Measurements from ENCODE around the gene DUS3L. TPM values are rescaled to one million over a fixed set of nuclear protein-coding genes. Genes with fewer than 3 reads are reported as not detected.
A peak's percentile ranks its signal among the peaks of the same experiment; 100 is the strongest.
"Not testable (repeated sequence)": the region's sequence is repeated elsewhere in the genome, so short reads cannot be mapped to it uniquely, and the experiment has no call there.

Gene DUS3L
- total RNA-seq, 1 experiment from 2014 or later: 84.5 TPM

DNA sequence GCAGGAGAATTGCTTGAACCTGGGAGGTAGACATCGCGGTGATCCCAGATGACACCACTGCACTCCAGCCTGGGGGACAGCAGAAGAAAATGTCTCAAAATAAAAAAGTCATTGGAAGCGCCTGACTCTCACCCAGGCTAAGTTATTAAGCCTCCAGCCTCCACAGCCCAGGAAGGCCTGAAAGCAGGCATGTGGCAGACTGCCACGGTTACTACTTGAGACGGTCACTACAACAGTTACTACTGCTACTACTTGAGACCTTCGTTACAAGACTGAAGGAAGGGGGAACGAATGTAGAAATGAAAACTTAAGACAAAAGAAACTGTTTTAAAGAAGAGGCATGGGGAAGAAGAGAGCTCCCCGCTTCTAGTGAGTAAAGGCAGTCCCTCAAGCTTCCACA is 16.0 kb downstream of the DUS3L start:
- no peak for DNase-seq (ENCODE audit: low read depth)

DNA sequence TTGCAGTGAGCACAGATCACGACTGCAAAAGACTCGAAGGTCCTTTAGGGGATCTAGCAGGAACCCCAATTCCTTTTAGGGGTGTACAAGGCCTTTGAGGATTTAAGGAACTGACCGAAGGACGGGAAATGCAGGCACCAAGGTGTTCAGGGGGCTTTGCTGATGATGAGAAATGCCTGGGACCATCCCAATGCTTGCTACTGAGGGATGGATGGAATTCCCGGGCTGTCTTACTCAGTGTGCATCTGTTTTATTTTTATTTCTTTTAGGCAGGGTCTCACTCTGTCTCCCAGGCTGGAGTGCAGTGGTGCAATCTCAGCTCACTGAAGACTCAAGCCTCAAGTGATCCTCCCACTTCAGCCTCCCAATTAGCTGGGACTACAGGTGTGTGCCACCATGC is 17.7 kb downstream of the DUS3L start:
- DNase-seq (ENCODE audit: low read depth): no peak

- DNase-seq (ENCODE audit: low read depth): no peak
Measured at GRCh38 chr19:5772416-5772815, 18.5 kb downstream of the DUS3L start.

GRCh38 chr19:5767949-5768348 is 23.0 kb downstream of the DUS3L start:
- DNase-seq (ENCODE audit: low read depth): no peak

DNA sequence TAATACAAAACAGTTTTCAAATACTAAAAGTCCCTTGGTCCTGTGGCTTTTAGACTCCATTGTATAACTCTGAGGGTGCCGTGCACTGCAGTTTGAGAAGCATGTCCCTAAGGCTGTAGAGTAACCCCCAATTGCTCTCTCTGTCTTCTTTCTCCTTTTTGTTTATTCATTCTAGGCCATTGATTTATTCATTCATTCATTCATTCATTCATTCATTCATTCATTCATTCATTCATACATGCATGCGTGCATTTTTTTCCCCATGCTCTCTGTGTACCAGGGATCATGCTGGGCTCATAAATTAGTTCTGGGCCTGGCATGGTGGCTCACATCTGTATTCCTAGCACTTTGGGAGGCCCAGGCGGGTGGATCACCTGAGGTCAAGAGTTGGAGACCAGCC is 25.7 kb downstream of the DUS3L start:
- no peak for DNase-seq (ENCODE audit: low read depth)

GRCh38 chr19:5762608-5763217 is 28.2 kb downstream of the DUS3L start:
- DNase-seq (ENCODE audit: low read depth): no peak

DNA sequence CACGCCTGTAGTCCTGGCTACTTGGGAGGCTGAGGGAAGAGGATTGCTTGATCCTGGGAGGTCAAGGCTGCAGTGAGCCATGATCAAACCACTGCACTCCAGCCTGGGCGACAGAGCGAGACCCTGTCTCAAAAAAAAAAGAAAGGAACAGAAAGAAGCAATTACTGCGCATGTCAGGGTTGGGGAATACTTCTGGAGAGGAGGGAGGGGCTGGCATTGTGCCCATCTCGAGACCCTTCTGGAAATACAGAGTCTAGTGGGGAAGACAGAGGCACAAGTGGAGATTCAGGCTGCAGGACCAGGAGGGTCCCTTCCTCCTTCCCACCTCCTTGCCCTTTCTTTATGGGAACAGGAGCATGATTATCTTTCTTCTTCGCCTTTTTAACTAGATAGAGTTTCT is 37.2 kb downstream of the DUS3L start:
- no peak for DNase-seq (ENCODE audit: low read depth)

GRCh38 chr19:5751709-5752108 is 39.3 kb downstream of the DUS3L start:
- DNase-seq (ENCODE audit: low read depth): no peak

GRCh38 chr19:5749505-5749904 is 41.5 kb downstream of the DUS3L start:
- DNase-seq (ENCODE audit: low read depth): no peak

DNA sequence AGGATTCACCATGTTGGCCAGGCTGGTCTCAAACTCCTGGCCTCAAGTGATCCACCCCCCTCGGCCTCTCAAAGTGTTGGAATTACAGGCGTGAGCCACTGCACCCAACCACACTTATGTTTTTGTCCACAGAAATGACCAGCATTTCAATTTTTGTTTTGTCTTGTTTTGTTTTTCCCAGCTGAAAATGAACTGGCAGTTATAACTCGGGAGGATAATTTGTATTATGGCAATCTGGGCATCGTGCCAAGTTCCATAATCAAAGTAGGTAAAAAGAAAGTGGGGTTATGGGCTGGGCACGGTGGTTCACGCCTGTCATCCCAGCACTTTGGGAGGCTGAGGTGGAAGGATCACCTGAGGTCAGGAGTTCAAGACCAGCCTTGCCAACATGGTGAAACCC is 42.0 kb downstream of the DUS3L start:
- DNase-seq (ENCODE audit: low read depth): not testable (repeated sequence)

- not testable (repeated sequence) for DNase-seq (ENCODE audit: low read depth)
Measured at GRCh38 chr19:5744999-5745398, 46.0 kb downstream of the DUS3L start.

DNA sequence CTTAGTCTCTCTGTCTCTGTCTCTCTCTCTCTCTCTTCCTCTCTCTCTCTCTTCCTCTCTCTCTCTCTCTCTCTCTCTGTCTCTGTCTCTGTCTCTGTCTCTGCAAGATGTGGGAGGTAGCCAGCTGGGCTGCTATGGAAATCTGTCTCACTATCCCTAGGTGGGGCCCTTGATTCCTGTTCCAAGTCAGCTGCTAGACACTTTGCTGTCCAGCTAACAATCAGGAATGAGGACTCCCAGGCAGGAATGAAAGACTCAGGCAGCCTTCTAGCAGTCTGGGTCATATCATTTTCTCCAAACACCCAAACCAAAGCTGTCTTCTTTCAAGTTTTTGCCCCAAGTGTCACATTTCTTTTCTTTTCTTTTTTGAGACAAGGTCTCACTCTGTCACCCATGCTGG is 47.3 kb downstream of the DUS3L start:
- DNase-seq (ENCODE audit: low read depth): no peak

GRCh38 chr19:5742051-5742450 is 48.9 kb downstream of the DUS3L start:
- DNase-seq (ENCODE audit: low read depth): no peak

DNA sequence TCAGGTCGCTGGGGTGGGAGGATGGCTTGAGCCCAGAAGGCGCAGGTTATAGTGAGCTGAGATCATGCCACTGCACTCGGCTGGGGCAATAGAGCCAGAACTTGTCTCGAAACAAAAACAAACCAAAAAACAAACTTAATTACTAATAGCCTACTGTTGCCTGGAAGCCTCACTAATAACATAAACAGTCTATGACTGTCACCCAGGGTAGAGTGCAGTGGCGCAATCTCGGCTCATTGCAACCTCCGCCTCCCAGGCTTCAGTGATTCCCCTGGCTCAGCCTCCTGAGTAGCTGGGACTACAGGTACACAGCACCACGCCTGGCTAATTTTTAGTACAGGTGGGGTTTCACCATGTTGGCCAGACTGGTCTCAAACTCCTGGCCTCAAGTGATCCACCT is 52.5 kb downstream of the DUS3L start:
- DNase-seq (ENCODE audit: low read depth): peak; percentile 21

Other genes starting within 250 kb of the DUS3L start
- 0.12 and 0.40 TPM in 2 replicates for gene TINCR, start 223.2 kb downstream of the DUS3L start, total RNA-seq (2014; rRNA removed; shearing (Covaris generic))
- 29.7 and 32.4 TPM in 2 replicates for gene SAFB2, start 168.4 kb downstream of the DUS3L start, total RNA-seq (2014; rRNA removed; shearing (Covaris generic))
- gene SAFB, start 168.1 kb downstream of the DUS3L start, total RNA-seq (2014; rRNA removed; shearing (Covaris generic)): 47.0 and 57.0 TPM in 2 replicates
- 70.3 and 76.2 TPM in 2 replicates for gene MICOS13, start 110.6 kb downstream of the DUS3L start, total RNA-seq (2014; rRNA removed; shearing (Covaris generic))
- gene HSD11B1L, start 110.1 kb downstream of the DUS3L start, total RNA-seq (2014; rRNA removed; shearing (Covaris generic)): 2.2 and 6.3 TPM in 2 replicates
- 845 and 864 TPM in 2 replicates for gene RPL36, start 100.9 kb downstream of the DUS3L start, total RNA-seq (2014; rRNA removed; shearing (Covaris generic))
- gene LONP1, start 71.0 kb downstream of the DUS3L start, total RNA-seq (2014; rRNA removed; shearing (Covaris generic)): 65.1 and 81.0 TPM in 2 replicates
- gene CATSPERD, start 70.5 kb downstream of the DUS3L start, total RNA-seq (2014; rRNA removed; shearing (Covaris generic)): not detected in 2 replicates
- gene PRR22, start 6.4 kb downstream of the DUS3L start, total RNA-seq (2014; rRNA removed; shearing (Covaris generic)): 2.7 and 3.7 TPM in 2 replicates
- gene NRTN, start 13.9 kb upstream of the DUS3L start, total RNA-seq (2014; rRNA removed; shearing (Covaris generic)): 0.11 and 0.24 TPM in 2 replicates
- not detected in 2 replicates for gene FUT6, start 48.5 kb upstream of the DUS3L start, total RNA-seq (2014; rRNA removed; shearing (Covaris generic))
- not detected in 2 replicates for gene FUT3, start 60.3 kb upstream of the DUS3L start, total RNA-seq (2014; rRNA removed; shearing (Covaris generic))
- gene FUT5, start 79.4 kb upstream of the DUS3L start, total RNA-seq (2014; rRNA removed; shearing (Covaris generic)): not detected in 2 replicates
- gene NDUFA11, start 112.6 kb upstream of the DUS3L start, total RNA-seq (2014; rRNA removed; shearing (Covaris generic)): 354 and 408 TPM in 2 replicates
- gene VMAC, start 113.7 kb upstream of the DUS3L start, total RNA-seq (2014; rRNA removed; shearing (Covaris generic)): 0.89 and 1.7 TPM in 2 replicates
- gene CAPS, start 123.1 kb upstream of the DUS3L start, total RNA-seq (2014; rRNA removed; shearing (Covaris generic)): 1.6 and 1.8 TPM in 2 replicates
- gene RANBP3, start 187.0 kb upstream of the DUS3L start, total RNA-seq (2014; rRNA removed; shearing (Covaris generic)): 64.5 and 83.0 TPM in 2 replicates

All from Daoy (cell line).